HEK293T (cell line): Measurements from ENCODE around the gene HOXB3.
"Not testable (repeated sequence)": the region's sequence is repeated elsewhere in the genome, so short reads cannot be mapped to it uniquely, and the experiment has no call there.

Source experiments
- CTCF ChIA-PET: fragments of 350-600 bp; formaldehyde crosslinking; extraction: SDS; loops from one replicate; lab custom pipeline; 2021; ENCODE audit warnings: antibody characterized with exemption, inconsistent platforms; lab: Yijun Ruan, JAX
- POLR2A ChIA-PET: fragments of 350-600 bp; formaldehyde crosslinking; extraction: SDS; loops from one replicate; lab custom pipeline; 2020; ENCODE audit warnings: antibody characterized with exemption, inconsistent platforms; lab: Yijun Ruan, JAX
- DNase-seq: peaks from one replicate; pipeline ENCODE4 v3.0.0; 2012; ENCODE audit warnings: mixed read lengths; ENCODE audit errors: extremely low spot score
- ARNT ChIP-seq: fragments of 450-650 bp; IDR thresholded peaks from 2 replicates; pipeline ENCODE4 v1.6.1; 2017; ENCODE audit warnings: mild to moderate bottlenecking
- BHLHE40 ChIP-seq: fragments of 450-650 bp; IDR thresholded peaks from 2 replicates; pipeline ENCODE4 v1.6.1; 2016; ENCODE audit warnings: mild to moderate bottlenecking, moderate library complexity, borderline replicate concordance
- CTBP1 ChIP-seq: fragments of 450-650 bp; IDR thresholded peaks from 2 replicates; pipeline ENCODE4 v1.6.1; 2016; ENCODE audit warnings: borderline replicate concordance
- ELF4 ChIP-seq: fragments of 450-650 bp; IDR thresholded peaks from 2 replicates; pipeline ENCODE4 v1.6.1; 2017; ENCODE audit warnings: antibody characterized with exemption
- FOXA1 ChIP-seq: fragments of 450-650 bp; IDR thresholded peaks from 2 replicates; pipeline ENCODE4 v1.6.1; 2016; ENCODE audit warnings: mild to moderate bottlenecking
- FOXK2 ChIP-seq: fragments of 450-650 bp; IDR thresholded peaks from 2 replicates; pipeline ENCODE4 v1.6.1; 2016; ENCODE audit warnings: mild to moderate bottlenecking
- FOXM1 ChIP-seq: fragments of 450-650 bp; IDR thresholded peaks from 2 replicates; pipeline ENCODE4 v1.6.1; 2017; ENCODE audit warnings: mild to moderate bottlenecking, borderline replicate concordance
- HDGF ChIP-seq: fragments of 450-650 bp; IDR thresholded peaks from 2 replicates; pipeline ENCODE4 v1.6.1; 2017; ENCODE audit warnings: antibody characterized with exemption, borderline replicate concordance
- L3MBTL2 ChIP-seq: fragments of 450-650 bp; conservative IDR thresholded peaks from 2 replicates; pipeline ENCODE4 v1.6.1; 2016; ENCODE audit warnings: mild to moderate bottlenecking
- LEF1 ChIP-seq: fragments of 450-650 bp; IDR thresholded peaks from 2 replicates; pipeline ENCODE4 v1.6.1; 2017; ENCODE audit warnings: mild to moderate bottlenecking, borderline replicate concordance
- NFRKB ChIP-seq: fragments of 450-650 bp; IDR thresholded peaks from 2 replicates; pipeline ENCODE4 v1.6.1; 2016; ENCODE audit warnings: mild to moderate bottlenecking, moderate library complexity
- PKNOX1 ChIP-seq: fragments of 450-650 bp; IDR thresholded peaks from 2 replicates; pipeline ENCODE4 v1.6.1; 2016
- SP1 ChIP-seq: fragments of 450-650 bp; IDR thresholded peaks from 2 replicates; pipeline ENCODE4 v1.6.1; 2017
- SUZ12 ChIP-seq: fragments of 450-650 bp; IDR thresholded peaks from 2 replicates; pipeline ENCODE4 v1.6.1; 2016; ENCODE audit warnings: mild to moderate bottlenecking
- TARDBP ChIP-seq: fragments of 450-650 bp; IDR thresholded peaks from 2 replicates; pipeline ENCODE4 v1.6.1; 2016
- ZNF384 ChIP-seq: fragments of 450-650 bp; IDR thresholded peaks from 2 replicates; pipeline ENCODE4 v1.6.1; 2016

HOXB3 gene

GRCh38 chr17:48513097-48513496 lies 76.9 kb downstream of the HOXB3 start:
- CTCF ChIA-PET, result interaction anchor here (0.7 kb wide), 1 partner anchor 19 kb away, joined by 3 read pairs; no protein-coding TSS in a partner anchor
- POLR2A ChIA-PET, result no interaction called here
- TF ChIP-seq TARDBP (no peak), CTBP1 (no peak), ARNT (no peak), FOXK2 (no peak), FOXA1 (no peak), ZNF384 (no peak), NFRKB (no peak), ELF4 (no peak), L3MBTL2 (no peak), BHLHE40 (no peak), FOXM1 (no peak), SUZ12 (no peak), HDGF (no peak), LEF1 (no peak), SP1 (no peak), PKNOX1 (no peak)
- DNase-seq, result no peak

DNA sequence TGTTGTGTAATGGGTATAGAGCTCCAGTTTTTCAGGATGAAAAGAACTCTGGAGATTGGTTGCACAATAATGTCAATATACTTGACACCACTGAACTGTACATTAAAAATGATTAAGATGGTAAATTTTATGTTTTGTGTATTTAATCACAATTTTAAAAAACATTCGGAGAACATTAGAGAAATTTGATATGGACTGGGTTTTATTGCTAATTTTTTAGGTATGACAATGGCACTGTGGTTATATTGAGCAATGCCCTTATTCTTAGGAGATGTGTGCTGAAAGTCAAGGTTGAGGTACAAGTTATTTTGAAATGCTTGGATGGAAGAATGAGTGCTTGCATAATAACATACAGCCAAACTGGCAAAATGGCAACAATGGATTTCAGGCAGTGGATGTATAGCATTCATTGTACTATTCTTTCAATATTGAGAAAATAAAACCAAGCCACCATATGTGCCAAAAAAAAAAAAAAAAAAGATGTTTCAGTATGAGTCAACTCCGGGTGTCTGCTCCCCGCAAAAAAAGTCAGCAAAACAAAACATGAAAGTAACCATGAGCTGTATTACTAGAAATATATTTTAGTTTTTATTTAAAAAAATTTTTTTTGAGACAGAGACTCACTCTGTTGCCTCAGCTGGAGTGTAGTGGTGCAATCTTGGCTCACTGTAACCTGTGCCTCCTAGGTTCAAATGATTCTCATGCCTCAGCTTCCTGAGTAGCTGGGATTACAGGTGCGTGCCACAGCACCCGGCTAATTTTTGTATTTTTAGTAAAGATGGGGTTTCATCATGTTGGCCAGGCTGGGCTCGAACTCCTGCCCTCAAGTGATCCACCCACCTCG lies 79.1 kb downstream of the HOXB3 start:
- CTCF ChIA-PET, result interaction anchor here (0.6 kb wide), 2 partner anchors 12 to 159 kb away, joined by 3 to 4 read pairs; no protein-coding TSS in a partner anchor
- TF ChIP-seq HDGF (no peak), ELF4 (no peak), ZNF384 (no peak), LEF1 (no peak), FOXK2 (no peak), L3MBTL2 (no peak)
- POLR2A ChIA-PET, result no interaction called here
- no peak for DNase-seq

GRCh38 chr17:48510381-48510760 lies 79.7 kb downstream of the HOXB3 start:
- no peak for DNase-seq
- ChIA-PET POLR2A (no interaction called here), CTCF (no interaction called here)
- TF ChIP-seq SUZ12 (no peak), FOXA1 (no peak), LEF1 (no peak), L3MBTL2 (no peak), BHLHE40 (no peak), PKNOX1 (no peak), FOXM1 (no peak), CTBP1 (no peak), ARNT (no peak)

DNA sequence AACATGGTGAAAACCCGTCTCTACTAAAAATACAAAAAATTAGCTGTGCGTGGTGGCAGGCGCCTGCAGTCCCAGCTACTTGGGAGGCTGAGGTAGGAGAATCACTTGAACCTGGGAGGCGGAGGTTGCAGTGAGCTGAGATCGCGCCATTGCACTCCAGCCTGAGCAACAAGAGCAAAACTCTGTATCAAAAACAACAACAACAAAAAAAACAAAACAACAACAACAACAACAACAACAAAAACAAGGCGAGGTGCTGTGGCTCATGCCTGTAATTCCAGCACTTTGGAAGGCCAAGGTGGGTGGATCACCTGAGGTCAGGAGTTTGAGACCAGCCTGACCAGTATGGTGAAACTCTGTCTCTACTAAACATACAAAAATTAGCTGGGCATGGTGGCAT lies 80.3 kb downstream of the HOXB3 start:
- CTCF ChIA-PET, POLR2A ChIA-PET, DNase-seq: not testable (repeated sequence)

- POLR2A ChIA-PET, result no interaction called here
- no peak for TF ChIP-seq NFRKB
- TF ChIP-seq SUZ12, result no peak
- no peak for TF ChIP-seq TARDBP
- no peak for TF ChIP-seq SP1
- no peak for TF ChIP-seq FOXA1
- no peak for DNase-seq
- CTCF ChIA-PET, result interaction anchor here (0.6 to 1.1 kb wide), 3 partner anchors 8 to 280 kb away, joined by 4 to 9 read pairs (median 5); no protein-coding TSS in a partner anchor
Observed at GRCh38 chr17:48506246-48506645, 83.8 kb downstream of the HOXB3 start.

- CTCF ChIA-PET, result interaction anchor here (0.6 to 1.1 kb wide), 3 partner anchors 8 to 279 kb away, joined by 4 to 9 read pairs (median 5); no protein-coding TSS in a partner anchor
- POLR2A ChIA-PET, result no interaction called here
Observed at GRCh38 chr17:48505788-48506187, 84.3 kb downstream of the HOXB3 start.

More at GRCh38 chr17:48505788-48506187, 84.3 kb downstream of the HOXB3 start:
- DNase-seq, result no peak
- TF ChIP-seq FOXM1, result no peak
- TF ChIP-seq BHLHE40, result no peak
- TF ChIP-seq NFRKB, result no peak
- no peak for TF ChIP-seq FOXK2
- no peak for TF ChIP-seq FOXA1
- no peak for TF ChIP-seq ELF4
- no peak for TF ChIP-seq ZNF384
- TF ChIP-seq CTBP1, result no peak
- no peak for TF ChIP-seq SUZ12
- TF ChIP-seq HDGF, result no peak
- no peak for TF ChIP-seq PKNOX1
- TF ChIP-seq TARDBP, result no peak
- TF ChIP-seq LEF1, result no peak
- no peak for TF ChIP-seq SP1
- TF ChIP-seq L3MBTL2, result no peak
- TF ChIP-seq ARNT, result no peak
